Prostate gland (tissue), 2 donors: ENCODE measurements around the gene DDX31. TPM values are rescaled to one million over a fixed set of nuclear protein-coding genes. Genes with fewer than 3 reads are reported as not detected.

ENCODE experiments used
- DNase-seq: peaks from one replicate; pipeline ENCODE4 v3.0.0-alpha.2; 2019; ENCODE audit warnings: low spot score
- H3K27ac ChIP-seq, 2 donors: fragments of 200-600 bp; sonication (generic); 2 replicates each; pipeline ENCODE4 v1.5.1; 2017 to 2019
- H3K27me3 ChIP-seq: fragments of 200-600 bp; sonication (generic); replicated peaks from 2 replicates; pipeline ENCODE4 v1.5.1; 2019; ENCODE audit not compliant: insufficient read depth
- H3K36me3 ChIP-seq, 2 donors: fragments of 200-600 bp; sonication (generic); 1 replicate in 1 of 2; 2 replicates in 1 of 2; pipeline versions ENCODE4 v1.5.1 to v1.8.1; 2017 to 2019
- H3K4me1 ChIP-seq: fragments of 200-600 bp; sonication (generic); replicated peaks from 2 replicates; pipeline ENCODE4 v1.5.1; 2019
- H3K4me3 ChIP-seq, 2 donors: fragments of 200-600 bp; sonication (generic); 2 replicates each; pipeline ENCODE4 v1.5.1; 2017 to 2019
- H3K9me3 ChIP-seq: fragments of 200-600 bp; sonication (generic); 2 replicates; pipeline ENCODE4 v1.5.1; 2017
- CTCF ChIP-seq, 4 experiments: fragments of 200-600 bp in 2 of 4; fragments of 450-650 bp in 2 of 4; sonication (generic) in 2 of 4; IDR thresholded peaks; 1 replicate in 3 of 4; 2 replicates in 1 of 4; pipeline ENCODE4 v1.5.1; 2016 to 2019; ENCODE audit warnings: antibody characterized with exemption in 4 of 4, mild to moderate bottlenecking in 2 of 4, moderate library complexity in 2 of 4
- POLR2A ChIP-seq: fragments of 450-650 bp; IDR thresholded peaks from one replicate; pipeline ENCODE4 v1.6.1; 2016; ENCODE audit warnings: antibody characterized with exemption, mild to moderate bottlenecking
- POLR2AphosphoS5 ChIP-seq: sonication (generic); formaldehyde crosslinking; IDR thresholded peaks from one replicate; pipeline ENCODE4 v1.6.1; 2017; ENCODE audit warnings: antibody characterized with exemption
- WGBS: methylation state at CpG from one replicate; pipeline ENCODE4 v1.1.5; 2018; 5-methylcytosine and 5-hydroxymethylcytosine counted together
- intact Hi-C: fragments of 100-400 bp; cut with DNase I; formaldehyde crosslinking; loops from one replicate; pipeline ENCODE4 v1.14.2; 2022
- total RNA-seq, 2 donors: library from RNA; depleted of rRNA; stranded (reverse); fragments of >200 nt; gene quantifications; one replicate each; pipeline ENCODE4 v1.1.0, GENCODE V29; 2016

The DDX31 gene
- total RNA-seq, 2 donors from 2014 or later, result 19.0 to 22.2 TPM

- TF ChIP-seq CTCF (IDR thresholded peaks at IDR 0.05), result no peak
- TF ChIP-seq POLR2AphosphoS5, result no peak
- TF ChIP-seq POLR2A, result no peak
- intact Hi-C loops, result no loop called here
- Histone ChIP-seq H3K9me3 (no peaks in the 10 kb centered on the region), H3K27ac (no peak overlapping the region), H3K27me3 (no peaks in the 10 kb centered on the region), H3K4me3 (no peak overlapping the region), H3K4me1 (no peaks in the 10 kb centered on the region), H3K36me3 (no peaks in the 10 kb centered on the region)
- no peak for DNase-seq
- WGBS, result 75% methylated on average over 12 of the region's 12 CpGs
Observed at GRCh38 chr9:132662152-132662945, 7.4 kb downstream of the DDX31 start.

DNA sequence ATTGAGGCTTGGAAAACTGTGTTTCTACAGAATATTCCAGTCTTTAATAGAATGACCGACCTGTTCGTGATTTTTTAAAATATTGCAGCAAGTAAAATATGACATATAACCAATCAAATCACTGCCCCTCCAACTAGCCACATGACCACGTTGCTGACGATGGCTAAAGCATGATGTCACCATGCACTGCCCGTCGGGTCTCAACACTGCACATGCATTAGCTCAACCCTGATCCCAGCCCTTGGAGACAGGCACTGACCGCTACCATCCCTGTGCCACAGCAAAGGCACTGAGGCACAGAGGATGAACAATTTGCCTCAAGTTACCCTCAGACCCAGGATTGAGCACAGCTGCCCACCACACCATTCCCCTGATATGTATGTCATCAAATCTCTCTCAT is 13.5 kb downstream of the DDX31 start:
- no peak overlapping the region for H3K27ac ChIP-seq
- DNase-seq, result no peak
- intact Hi-C loops, result no loop called here
- H3K4me1 ChIP-seq, result no peaks in the 10 kb centered on the region
- H3K27me3 ChIP-seq, result no peaks in the 10 kb centered on the region
- no peaks in the 10 kb centered on the region for H3K36me3 ChIP-seq
- 85% methylated on average over 7 of the region's 7 CpGs for WGBS
- no peak overlapping the region for H3K4me3 ChIP-seq
- no peaks in the 10 kb centered on the region for H3K9me3 ChIP-seq
- no peak for TF ChIP-seq POLR2AphosphoS5

DNA sequence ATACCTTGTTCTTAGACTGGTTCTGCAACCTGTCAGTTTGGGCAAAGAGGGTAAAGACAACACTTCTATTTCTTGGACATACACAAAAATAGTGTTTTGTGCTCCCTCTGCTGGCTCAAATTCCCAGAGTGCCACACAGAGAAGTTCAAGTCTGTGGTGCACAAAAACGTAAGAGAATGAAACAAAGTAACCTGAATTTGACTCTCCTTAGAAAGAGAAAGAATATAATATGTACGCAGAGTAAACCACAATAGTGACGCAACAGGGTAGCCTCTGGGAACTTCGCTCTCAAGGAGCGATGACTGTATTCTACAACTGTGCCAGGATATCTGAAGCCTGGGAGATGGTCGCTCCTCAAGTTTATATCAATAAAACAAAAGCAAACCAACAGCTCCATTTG is 18.5 kb downstream of the DDX31 start:
- TF ChIP-seq POLR2A, result no peak
- TF ChIP-seq POLR2AphosphoS5, result peak; percentile 80
- peak in 3 of 4 experiments; percentile 57 to 77 (median 72) for TF ChIP-seq CTCF (IDR thresholded peaks at IDR 0.05)
- Histone ChIP-seq H3K36me3 (peaks cover 0 to 4% of the 10 kb centered on the region in 2 donors), H3K27ac (no peak overlapping the region)

DNA sequence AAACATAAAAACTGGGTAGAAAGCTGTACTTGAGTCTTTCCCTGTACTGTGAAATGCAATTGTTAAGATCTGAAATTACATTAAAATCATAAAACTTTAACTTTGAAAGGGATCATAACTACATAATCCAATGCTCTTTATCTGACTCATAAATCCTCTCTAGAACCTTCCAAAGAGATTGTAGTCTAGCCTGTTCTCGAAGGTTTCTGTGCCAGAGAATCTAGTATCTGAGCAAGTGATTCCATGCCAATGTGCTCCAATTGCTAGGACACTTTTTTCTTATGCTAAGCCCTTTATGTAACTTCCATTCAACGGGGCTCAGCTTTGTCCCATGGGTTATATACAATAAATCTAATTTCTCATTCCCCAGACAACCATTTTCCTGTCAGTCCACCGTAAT is 21.1 kb downstream of the DDX31 start:
- peaks cover 3 to 21% of the 10 kb centered on the region in 2 donors for H3K36me3 ChIP-seq
- DNase-seq, result no peak
- intact Hi-C loops, result no loop called here
- H3K4me1 ChIP-seq, result no peaks in the 10 kb centered on the region
- H3K27ac ChIP-seq, result peak overlapping the region; percentile 15 to 28
- H3K9me3 ChIP-seq, result no peaks in the 10 kb centered on the region
- no peak overlapping the region for H3K4me3 ChIP-seq
- TF ChIP-seq POLR2AphosphoS5 (peak; percentile 68), CTCF (IDR thresholded peaks at IDR 0.05) (no peak), POLR2A (no peak)
- no peaks in the 10 kb centered on the region for H3K27me3 ChIP-seq
- 54% methylated on average over 3 of the region's 3 CpGs for WGBS

More for the DNA sequence above, 18.5 kb downstream of the DDX31 start:
- peak; percentile 72 for DNase-seq
- Histone ChIP-seq H3K27me3 (no peaks in the 10 kb centered on the region), H3K4me3 (no peak overlapping the region), H3K9me3 (no peaks in the 10 kb centered on the region), H3K4me1 (no peaks in the 10 kb centered on the region)
- intact Hi-C loops, result no loop called here
- 36% methylated on average over 6 of the region's 6 CpGs for WGBS

DNA sequence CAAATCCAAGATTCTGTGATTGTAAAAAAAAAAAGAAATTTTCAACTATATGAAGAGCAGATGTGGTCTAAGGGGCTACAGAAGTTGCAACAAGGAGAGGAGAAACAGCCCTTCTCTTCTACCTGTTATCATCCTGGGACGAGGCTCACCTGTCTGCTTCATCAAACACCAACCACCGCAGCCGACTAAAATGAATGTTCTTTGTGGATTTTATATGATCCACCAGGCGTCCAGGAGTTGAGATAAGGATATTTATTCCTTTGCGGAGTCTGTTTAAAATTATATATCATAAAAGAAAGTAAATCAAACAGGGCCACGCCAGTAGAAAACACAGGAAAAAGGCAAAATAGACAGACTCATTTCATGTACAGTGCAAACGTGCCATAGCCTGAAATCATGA is 21.5 kb downstream of the DDX31 start:
- Histone ChIP-seq H3K9me3 (no peaks in the 10 kb centered on the region), H3K4me1 (no peaks in the 10 kb centered on the region), H3K4me3 (no peak overlapping the region), H3K27me3 (no peaks in the 10 kb centered on the region), H3K27ac (peak overlapping the region; percentile 15 to 28), H3K36me3 (peaks cover 3 to 21% of the 10 kb centered on the region in 2 donors)
- TF ChIP-seq CTCF (IDR thresholded peaks at IDR 0.05) (peak in 1 of 4 experiments; percentile 6), POLR2AphosphoS5 (no peak)
- 54% methylated on average over 7 of the region's 7 CpGs for WGBS
- no peak for DNase-seq
- intact Hi-C loops, result no loop called here
